Measurements from ENCODE around the gene TTC28. TPM values are rescaled to one million over a fixed set of nuclear protein-coding genes. Genes with fewer than 3 reads are reported as not detected.

TTC28 gene
- total and polyA plus RNA-seq, 11 donors, result 5.1 to 34.9 (median 21.8) TPM

DNA sequence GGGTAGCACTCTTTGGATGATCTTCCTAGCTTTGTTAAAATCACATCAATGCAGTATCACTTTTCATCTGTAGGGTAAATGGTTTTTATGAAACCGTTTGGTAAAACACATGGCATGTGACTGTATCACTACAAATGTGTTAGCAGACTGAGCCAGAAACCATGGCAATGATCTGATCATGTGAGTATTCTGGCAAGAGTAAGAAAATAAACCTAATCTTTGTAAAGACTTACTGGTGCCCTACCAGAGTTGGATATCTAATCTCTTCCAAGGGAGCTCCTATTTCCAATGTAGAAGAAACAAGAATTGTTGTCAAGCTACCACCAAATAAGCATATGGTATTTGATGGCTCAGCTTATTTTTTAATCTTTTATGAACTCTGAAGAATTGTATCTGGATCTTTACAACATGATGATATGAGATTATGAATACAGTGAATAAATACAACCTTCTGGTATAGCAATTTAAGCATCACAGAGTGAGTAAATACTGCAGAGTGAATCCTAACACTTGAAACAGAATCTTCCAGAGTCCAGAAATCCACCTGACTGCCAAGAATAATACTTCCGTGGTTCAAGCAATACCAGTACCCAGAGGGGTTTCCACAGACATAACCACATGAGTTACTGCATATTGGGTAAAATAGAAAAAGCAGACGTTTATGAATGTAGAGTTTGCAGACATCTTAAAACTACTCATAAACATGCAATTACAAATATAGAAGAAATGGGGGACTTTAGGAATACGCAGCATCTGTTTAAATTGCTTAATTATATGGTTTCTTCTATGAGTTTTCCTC is 238.8 kb downstream of the TTC28 start:
- peak overlapping the region in 6 of 12 donors; percentile 65 to 76 (median 69) for H3K4me3 ChIP-seq
- WGBS, 4 donors, result 47 to 61% (median 51%) methylated on average over 4 of the region's 4 CpGs
- intact Hi-C loops (cut with DNase I), result loop anchor here in 9 of 10 donors (5.0 to 10.0 kb wide), 17 partner anchors 144 to 556 kb away; no protein-coding TSS in a partner anchor
- H3K27me3 ChIP-seq, result no peaks in the 10 kb centered on the region
- DNase-seq, result no peak
- no peak for ATAC-seq
- TF ChIP-seq, protein P1, sequence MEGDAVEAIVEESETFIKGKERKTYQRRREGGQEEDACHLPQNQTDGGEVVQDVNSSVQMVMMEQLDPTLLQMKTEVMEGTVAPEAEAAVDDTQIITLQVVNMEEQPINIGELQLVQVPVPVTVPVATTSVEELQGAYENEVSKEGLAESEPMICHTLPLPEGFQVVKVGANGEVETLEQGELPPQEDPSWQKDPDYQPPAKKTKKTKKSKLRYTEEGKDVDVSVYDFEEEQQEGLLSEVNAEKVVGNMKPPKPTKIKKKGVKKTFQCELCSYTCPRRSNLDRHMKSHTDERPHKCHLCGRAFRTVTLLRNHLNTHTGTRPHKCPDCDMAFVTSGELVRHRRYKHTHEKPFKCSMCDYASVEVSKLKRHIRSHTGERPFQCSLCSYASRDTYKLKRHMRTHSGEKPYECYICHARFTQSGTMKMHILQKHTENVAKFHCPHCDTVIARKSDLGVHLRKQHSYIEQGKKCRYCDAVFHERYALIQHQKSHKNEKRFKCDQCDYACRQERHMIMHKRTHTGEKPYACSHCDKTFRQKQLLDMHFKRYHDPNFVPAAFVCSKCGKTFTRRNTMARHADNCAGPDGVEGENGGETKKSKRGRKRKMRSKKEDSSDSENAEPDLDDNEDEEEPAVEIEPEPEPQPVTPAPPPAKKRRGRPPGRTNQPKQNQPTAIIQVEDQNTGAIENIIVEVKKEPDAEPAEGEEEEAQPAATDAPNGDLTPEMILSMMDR (IDR thresholded peaks at IDR 0.05), result no peak
- TF ChIP-seq POLR2A (IDR thresholded peaks at IDR 0.05), result no peak
- no peaks in the 10 kb centered on the region for H3K9me3 ChIP-seq
- H3K4me1 ChIP-seq, result peaks cover 0 to 42% (median 17%) of the 10 kb centered on the region in 12 donors
- no peaks in the 10 kb centered on the region for H3K36me3 ChIP-seq
- H3K27ac ChIP-seq, result peak overlapping the region in 4 of 12 donors; percentile 71 to 89 (median 80)

DNA sequence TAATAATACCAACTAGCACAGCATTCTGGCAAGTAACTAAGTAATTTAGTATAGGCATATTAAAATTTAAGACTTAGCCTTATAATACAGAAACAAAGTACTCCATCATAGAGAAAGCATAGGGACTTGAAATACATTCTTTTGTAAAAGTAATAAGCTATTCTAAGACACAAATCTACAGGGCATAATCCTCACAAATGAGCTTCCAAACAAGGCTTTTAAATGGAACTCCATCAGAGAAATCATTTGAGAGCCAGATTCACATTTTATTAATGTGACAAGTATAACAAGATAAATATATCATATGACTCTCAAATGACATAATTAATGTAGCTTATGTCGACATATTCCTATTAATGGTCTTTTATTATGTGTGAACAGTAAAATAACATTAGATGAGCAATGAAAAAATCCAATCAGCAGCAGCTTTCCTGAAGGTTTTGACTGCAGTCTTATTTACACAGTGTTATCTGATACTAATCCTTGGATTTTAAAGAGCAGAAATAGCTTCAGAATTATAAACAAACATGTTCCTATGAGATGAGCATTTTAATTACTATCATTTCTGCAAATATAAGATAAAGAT is 241.4 kb downstream of the TTC28 start:
- H3K4me3 ChIP-seq, result no peak overlapping the region
- ATAC-seq, result no peak
- no peaks in the 10 kb centered on the region for H3K36me3 ChIP-seq
- no peak for DNase-seq
- H3K9me3 ChIP-seq, result no peaks in the 10 kb centered on the region
- no peaks in the 10 kb centered on the region for H3K27me3 ChIP-seq
- H3K4me1 ChIP-seq, result peaks cover 0 to 47% (median 20%) of the 10 kb centered on the region in 12 donors
- 46 to 67% (median 54%) methylated on average over 1 of the region's 1 CpG for WGBS, 4 donors
- TF ChIP-seq, protein P1 (IDR thresholded peaks at IDR 0.05), result no peak
- no peak for TF ChIP-seq POLR2A (IDR thresholded peaks at IDR 0.05)
- no peak overlapping the region for H3K27ac ChIP-seq
- intact Hi-C loops (cut with DNase I), result loop anchor here in 1 of 10 donors (10.0 kb wide), 1 partner anchor 133 kb away; no protein-coding TSS in a partner anchor

- Histone ChIP-seq H3K9me3 (no peaks in the 10 kb centered on the region), H3K4me1 (peaks cover 0 to 34% (median 20%) of the 10 kb centered on the region in 12 donors), H3K36me3 (no peaks in the 10 kb centered on the region), H3K27ac (peak overlapping the region in 1 of 12 donors; percentile 0), H3K4me3 (no peak overlapping the region), H3K27me3 (no peaks in the 10 kb centered on the region)
- no peak for ATAC-seq
- intact Hi-C loops (cut with DNase I), result loop anchor here in 1 of 10 donors (10.0 kb wide), 1 partner anchor 131 kb away; no protein-coding TSS in a partner anchor
- 83 to 87% (median 84%) methylated on average over 3 of the region's 3 CpGs for WGBS, 4 donors
- DNase-seq, result no peak
- TF ChIP-seq POLR2A (IDR thresholded peaks at IDR 0.05), result no peak
- TF ChIP-seq, protein P1 (IDR thresholded peaks at IDR 0.05), result no peak
Observed at GRCh38 chr22:28435982-28436381, 243.7 kb downstream of the TTC28 start.

All from heart left ventricle (tissue), 16 donors.